HG02642 (cell line): Measurements from ENCODE around the gene IKZF1.

Experiments used
- ATAC-seq: cut with Tn5 transposase; IDR thresholded peaks from one replicate; pipeline ENCODE4 v1.9.1; 2021; ENCODE audit warnings: mild to moderate bottlenecking; ENCODE audit not compliant: unreplicated experiment, poor library complexity

IKZF1 gene

DNA sequence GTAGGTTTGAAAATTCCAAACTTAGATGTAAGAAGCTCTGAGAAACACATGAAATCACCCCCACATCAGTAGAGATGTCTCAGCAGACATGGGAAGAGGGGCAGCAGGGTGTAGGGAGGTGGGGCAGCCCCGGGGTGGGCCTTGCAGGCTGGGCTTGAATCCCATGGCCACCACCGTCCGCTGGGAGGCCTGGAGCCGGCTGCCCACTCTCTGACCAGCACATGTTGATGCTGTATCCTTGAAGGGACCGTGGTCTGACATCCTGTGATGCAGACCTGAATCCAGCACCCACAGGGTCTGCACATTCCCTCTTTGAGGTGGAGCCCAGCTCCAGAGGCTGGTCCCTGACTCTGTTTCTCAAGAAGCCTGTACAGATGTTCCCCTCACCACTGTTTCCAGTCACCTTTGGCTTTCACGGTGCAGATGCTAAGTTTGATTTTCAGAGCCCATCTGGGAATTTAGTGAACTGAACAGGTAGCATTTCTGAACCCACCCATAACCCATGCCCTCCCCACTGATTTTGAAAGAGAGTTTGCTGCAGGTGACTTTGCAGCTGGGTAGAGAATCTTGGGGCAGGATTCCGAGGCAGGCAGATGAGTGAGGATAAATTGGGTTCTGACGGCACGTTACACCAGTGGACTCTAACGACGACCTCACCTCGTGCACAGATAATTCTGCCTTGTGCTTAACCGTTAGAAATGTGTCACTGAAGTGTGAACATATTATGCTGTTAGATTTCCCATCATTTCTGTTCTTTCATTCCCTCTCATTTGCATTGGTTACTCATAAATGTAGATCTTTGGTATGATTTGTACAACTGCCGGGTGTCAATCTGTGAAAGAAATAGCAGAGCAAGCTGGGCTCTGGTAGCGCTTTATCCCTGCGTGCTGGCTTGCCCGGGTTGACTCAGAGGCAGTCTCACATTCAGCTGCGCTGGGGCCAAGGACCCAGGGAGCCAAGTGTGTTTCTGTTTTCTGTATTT, 45.7 kb downstream of the IKZF1 start:
- ATAC-seq: peak; percentile 86

- ATAC-seq: no peak
Measured at GRCh38 chr7:50351267-50351666, 46.8 kb downstream of the IKZF1 start.

- peak; percentile 79 for ATAC-seq
Measured at GRCh38 chr7:50352282-50352681, 47.8 kb downstream of the IKZF1 start.

DNA sequence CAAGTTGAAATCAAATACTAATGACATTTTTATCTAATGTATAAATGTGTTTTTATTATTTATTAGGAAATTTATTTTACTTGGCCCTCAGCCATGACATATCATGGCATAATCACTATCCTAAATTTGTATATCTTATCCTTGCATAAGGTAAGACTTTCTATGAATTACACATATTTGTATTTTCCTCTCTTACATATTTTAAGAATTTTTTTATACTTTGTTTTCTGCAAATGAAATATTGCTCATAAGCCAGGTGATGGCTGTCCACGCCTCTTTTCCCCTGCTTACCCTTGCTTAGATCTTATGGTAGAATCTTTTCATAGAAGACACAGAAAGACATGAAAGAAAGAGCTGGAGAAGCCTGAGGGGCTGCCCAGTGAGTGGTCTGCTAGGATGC, 48.2 kb downstream of the IKZF1 start:
- ATAC-seq: no peak

GRCh38 chr7:50353201-50353600, 48.7 kb downstream of the IKZF1 start:
- ATAC-seq: no peak

GRCh38 chr7:50353894-50354595, 49.5 kb downstream of the IKZF1 start:
- no peak for ATAC-seq

GRCh38 chr7:50355817-50356178, 51.3 kb downstream of the IKZF1 start:
- ATAC-seq: no peak

DNA sequence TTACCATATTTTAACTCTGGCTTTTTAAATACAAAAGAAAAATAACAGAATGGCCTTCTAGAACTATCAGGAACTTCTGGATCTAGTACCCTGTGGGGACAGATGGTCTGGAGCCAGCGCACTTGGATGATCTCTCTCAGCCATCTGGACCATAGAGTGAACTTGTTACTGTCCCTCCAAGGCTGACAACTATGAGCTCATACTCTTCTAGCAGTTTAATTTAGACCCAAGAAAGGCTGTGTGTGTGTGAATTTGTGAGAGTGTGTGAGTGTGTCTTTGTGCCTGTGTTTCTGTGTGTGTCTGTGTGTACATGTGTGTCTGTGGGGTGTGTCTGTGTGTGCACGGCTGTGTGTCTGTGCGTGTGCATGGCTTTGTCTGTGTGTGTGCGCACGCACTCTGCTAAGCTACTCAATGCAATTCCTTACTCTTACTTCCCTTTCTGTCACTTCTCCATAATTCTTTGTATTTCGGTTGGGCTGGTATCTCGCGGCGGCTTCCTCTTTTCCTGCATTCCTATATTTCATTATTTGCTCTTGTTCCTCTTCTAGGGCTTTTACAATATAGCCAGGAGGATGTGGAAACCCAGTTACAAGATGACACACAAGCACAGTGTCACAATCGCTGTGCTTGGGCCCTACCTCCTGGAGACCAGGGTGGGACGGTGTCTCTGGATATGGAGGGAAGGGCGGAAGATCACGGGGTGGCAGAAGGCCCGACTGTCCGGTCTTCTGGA, 51.9 kb downstream of the IKZF1 start:
- no peak for ATAC-seq

DNA sequence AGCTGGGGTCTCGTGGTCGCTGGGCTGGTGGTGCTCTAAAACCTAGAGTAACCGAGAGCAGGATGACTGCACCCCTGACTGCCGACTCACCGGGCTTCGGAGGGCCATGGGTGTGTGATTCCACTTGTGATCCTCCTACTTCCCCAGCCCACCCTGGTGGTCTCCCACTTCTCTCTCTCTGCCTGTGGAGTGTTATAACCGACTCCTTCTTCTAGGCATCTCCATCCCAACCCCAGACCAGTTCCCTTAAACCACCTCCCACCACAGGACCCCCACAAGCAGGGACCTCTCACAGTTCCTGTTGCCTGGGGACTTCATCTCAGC, 52.4 kb downstream of the IKZF1 start:
- no peak for ATAC-seq

DNA sequence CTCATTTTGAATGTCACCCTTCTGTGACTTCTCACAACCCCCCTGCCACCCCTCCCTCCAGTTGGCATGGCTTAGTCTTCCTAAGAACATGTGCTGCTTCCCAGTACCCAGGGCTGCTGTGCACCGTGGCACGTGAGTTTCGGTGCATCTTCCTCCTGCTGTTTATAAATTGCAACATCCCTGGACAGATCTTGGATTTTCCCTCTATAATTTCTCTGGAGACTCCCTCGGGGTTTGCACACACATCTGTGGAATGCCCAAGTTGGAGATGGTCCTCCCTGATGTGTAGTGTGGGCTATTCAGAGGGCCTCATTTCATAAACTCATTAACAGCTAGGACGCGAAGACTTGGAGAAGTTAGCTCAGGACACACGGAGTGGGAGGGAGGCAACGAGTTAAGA, 52.9 kb downstream of the IKZF1 start:
- ATAC-seq: no peak

GRCh38 chr7:50358041-50358705, 53.7 kb downstream of the IKZF1 start:
- ATAC-seq: no peak

DNA sequence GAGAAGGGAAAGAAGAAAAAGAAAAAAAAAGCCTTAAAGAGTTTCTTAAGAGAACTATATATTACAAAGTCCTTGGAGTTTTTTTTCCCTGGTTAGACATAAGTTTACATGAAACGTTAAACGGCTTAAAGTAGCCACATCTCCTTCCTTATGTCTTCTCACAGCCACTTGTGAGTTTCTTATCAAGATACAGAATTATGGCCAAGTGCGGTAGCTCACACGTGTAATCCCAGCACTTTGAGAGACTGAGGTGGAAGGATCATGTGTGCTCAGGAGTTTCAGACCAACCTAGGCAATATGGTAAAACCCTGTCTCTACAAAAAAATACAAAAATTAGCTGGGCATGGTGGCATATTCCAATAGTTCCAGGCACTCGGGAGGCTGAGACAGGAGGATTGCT, 54.3 kb downstream of the IKZF1 start:
- no peak for ATAC-seq

DNA sequence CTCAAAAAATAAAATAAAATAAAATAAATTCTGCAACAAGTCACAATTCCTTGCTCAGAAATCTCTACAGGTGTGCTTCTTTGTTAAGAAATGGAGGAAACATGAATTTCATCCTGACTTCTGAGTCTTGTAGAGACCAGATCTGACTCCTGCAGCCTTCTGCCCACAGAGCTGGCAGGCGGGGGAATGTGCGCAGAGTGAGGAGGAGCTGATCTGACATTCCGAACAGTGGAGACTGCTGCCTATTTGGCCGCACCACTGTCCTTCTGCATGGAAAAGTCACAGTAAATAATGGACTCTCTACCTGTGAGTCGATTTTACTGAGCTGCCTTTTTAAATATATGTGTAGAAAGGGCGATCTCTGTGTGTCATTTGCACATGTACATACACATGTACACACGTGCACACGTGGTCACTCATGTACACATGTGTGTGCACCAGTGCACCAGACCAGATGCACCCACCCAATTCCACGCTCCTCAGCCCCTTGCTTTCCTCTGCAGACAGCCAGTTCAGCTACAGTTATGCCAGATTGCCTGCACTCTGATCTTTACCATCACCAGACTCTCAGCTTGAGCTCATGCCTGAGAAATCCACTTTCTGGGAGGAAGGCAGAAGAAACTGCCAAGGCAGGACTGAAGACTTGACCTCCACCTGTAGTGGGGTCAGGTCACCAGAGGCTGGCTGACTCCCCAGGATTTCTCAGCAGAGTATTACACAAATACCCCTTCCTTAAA, 54.9 kb downstream of the IKZF1 start:
- ATAC-seq: no peak

DNA sequence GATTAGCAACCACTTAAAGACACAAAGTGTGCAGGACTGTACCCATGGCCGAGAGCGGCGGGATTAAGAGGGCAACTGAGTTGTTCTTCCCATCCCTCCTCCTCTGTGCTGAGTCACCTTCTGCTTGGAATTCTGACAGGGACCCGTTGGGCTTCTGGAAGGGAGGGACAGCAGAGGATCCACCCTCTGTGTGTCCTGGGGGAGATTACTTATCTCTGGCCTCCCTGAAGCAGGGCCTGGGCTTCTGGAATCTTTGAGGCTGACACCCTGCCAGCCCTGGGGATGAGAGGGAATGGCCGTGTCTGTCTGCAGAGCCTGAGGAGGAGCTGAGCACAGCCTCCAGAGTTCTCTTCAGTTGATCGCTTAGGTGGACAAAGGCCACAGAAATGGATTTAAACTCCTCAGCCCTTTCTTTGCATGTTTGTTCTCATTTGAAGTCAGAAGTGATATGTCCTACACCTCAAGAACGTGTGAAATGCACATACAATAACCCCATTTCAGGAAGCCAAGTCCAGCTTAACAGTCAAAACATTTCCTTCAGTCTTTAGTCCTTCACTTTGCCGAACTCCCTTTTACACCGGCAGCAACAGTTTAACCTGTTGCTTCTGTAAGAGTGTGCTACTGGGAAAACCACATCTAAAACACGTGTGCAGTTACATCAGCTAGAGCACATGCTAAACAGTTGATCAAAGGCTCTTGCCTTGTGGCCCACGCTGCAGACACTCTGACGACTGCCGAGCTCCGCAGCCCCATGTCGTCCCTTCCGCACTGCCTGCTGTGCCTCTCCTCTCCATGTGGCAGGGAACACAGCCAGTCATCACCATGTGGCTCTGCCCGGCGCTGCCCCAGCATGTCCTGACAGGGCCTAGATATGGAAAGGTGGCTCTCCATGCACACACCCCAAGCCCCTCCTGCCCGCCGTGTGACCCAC, 55.7 kb downstream of the IKZF1 start:
- no peak for ATAC-seq

DNA sequence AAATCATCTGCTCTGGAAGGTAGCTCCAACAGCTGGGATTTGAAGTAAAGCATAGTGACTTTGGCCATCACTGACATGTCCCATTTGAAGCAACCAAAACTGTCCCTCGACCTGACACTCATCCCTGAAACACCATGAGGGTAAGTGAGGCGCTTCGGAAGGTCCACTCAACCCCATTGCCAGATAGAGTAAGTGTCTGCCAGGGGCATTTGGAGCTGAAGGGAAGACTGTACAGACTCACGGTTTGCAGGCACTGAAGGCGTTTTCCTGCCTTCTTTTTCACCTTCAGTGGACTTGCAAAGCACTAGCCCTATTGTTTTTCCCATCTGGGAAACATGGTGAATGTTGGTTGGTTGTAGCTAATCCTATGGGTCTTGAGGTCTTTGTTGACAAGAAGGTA, 57.6 kb downstream of the IKZF1 start:
- ATAC-seq: no peak

GRCh38 chr7:50362712-50363282, 58.3 kb downstream of the IKZF1 start:
- ATAC-seq: no peak

- ATAC-seq: no peak
Measured at GRCh38 chr7:50363327-50364060, 59.0 kb downstream of the IKZF1 start.

- no peak for ATAC-seq
Measured at GRCh38 chr7:50364645-50365044, 60.1 kb downstream of the IKZF1 start.
